Stimulated activated CD8-positive, alpha-beta memory T cell treated with anti-CD3 and anti-CD28 coated beads, Interleukin-15, amount 100 ng/mL, for 48 hours (primary cell): Measurements from ENCODE around the gene CHCHD3.

Experiments used
- DNase-seq, 2 donors: peaks; one replicate each; pipeline ENCODE4 v3.0.0-alpha.2; 2020; ENCODE audit warnings: low read depth in 2 of 2

CHCHD3 gene

GRCh38 chr7:132745510-132745909 lies 336.4 kb downstream of the CHCHD3 start:
- DNase-seq: no peak

- DNase-seq: no peak
Measured at GRCh38 chr7:132743974-132744373, 337.9 kb downstream of the CHCHD3 start.

GRCh38 chr7:132742189-132742612 lies 339.7 kb downstream of the CHCHD3 start:
- DNase-seq: no peak

GRCh38 chr7:132740176-132740575 lies 341.7 kb downstream of the CHCHD3 start:
- no peak for DNase-seq

GRCh38 chr7:132739271-132739955 lies 342.5 kb downstream of the CHCHD3 start:
- no peak for DNase-seq

- DNase-seq: no peak
Measured at GRCh38 chr7:132738254-132738653, 343.6 kb downstream of the CHCHD3 start.

GRCh38 chr7:132735476-132735875 lies 346.4 kb downstream of the CHCHD3 start:
- no peak for DNase-seq
